Gastroesophageal sphincter (tissue), 3 donors: ENCODE results near the gene MKI67.

ENCODE experiments used
- EP300 ChIP-seq: sonication (generic); formaldehyde crosslinking; IDR thresholded peaks from one replicate; pipeline ENCODE4 v1.6.1; 2017; ENCODE audit warnings: antibody characterized with exemption, mild to moderate bottlenecking
- POLR2A ChIP-seq, 2 donors: fragments of 450-650 bp; IDR thresholded peaks; one replicate each; pipeline ENCODE4 v1.6.1; 2017; ENCODE audit warnings: antibody characterized with exemption in 2 of 2, mild to moderate bottlenecking in 2 of 2, moderate library complexity in 1 of 2
- POLR2AphosphoS5 ChIP-seq: sonication (generic); formaldehyde crosslinking; IDR thresholded peaks from one replicate; pipeline ENCODE4 v1.6.1; 2017; ENCODE audit warnings: antibody characterized with exemption
- TF ChIP-seq, protein P1 (sequence below), 4 experiments: fragments of 200-600 bp in 2 of 4; fragments of 450-650 bp in 2 of 4; sonication (generic) in 1 of 4; IDR thresholded peaks; one replicate each; pipeline ENCODE4 v1.5.1; 2017 to 2019; ENCODE audit warnings: antibody characterized with exemption in 4 of 4, mild to moderate bottlenecking in 2 of 4, moderate library complexity in 2 of 4

DNA sequence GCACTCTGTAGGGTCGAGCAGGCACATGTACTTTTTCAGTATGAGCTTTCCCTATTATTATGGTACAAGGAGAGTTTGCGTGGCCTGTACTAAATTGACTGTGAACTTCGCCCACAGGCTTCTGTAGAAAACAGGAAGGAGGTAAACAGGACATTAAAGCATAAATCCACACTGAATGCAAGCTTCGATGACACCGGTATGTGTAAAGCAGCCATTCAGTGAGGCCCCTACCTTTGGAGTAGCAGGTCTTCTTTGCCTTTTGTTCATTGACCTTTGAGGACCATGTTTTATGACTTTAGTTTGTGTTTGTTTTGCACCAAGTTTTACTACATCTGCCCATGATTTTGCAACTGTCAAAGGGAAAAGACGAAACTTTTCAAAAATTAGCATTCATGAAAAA lies 14.5 kb downstream of the MKI67 start:
- TF ChIP-seq POLR2AphosphoS5 (no peak), POLR2A (IDR thresholded peaks at IDR 0.05) (no peak), EP300 (no peak)
- TF ChIP-seq, protein P1, sequence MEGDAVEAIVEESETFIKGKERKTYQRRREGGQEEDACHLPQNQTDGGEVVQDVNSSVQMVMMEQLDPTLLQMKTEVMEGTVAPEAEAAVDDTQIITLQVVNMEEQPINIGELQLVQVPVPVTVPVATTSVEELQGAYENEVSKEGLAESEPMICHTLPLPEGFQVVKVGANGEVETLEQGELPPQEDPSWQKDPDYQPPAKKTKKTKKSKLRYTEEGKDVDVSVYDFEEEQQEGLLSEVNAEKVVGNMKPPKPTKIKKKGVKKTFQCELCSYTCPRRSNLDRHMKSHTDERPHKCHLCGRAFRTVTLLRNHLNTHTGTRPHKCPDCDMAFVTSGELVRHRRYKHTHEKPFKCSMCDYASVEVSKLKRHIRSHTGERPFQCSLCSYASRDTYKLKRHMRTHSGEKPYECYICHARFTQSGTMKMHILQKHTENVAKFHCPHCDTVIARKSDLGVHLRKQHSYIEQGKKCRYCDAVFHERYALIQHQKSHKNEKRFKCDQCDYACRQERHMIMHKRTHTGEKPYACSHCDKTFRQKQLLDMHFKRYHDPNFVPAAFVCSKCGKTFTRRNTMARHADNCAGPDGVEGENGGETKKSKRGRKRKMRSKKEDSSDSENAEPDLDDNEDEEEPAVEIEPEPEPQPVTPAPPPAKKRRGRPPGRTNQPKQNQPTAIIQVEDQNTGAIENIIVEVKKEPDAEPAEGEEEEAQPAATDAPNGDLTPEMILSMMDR (IDR thresholded peaks at IDR 0.05), result no peak
